ENCODE measurements around the gene CDK13. TPM values are rescaled to one million over a fixed set of nuclear protein-coding genes. Genes with fewer than 3 reads are reported as not detected.

The CDK13 gene
- total RNA-seq, 1 donor from 2014 or later: 45.3 TPM

GRCh38 chr7:39954694-39955093, 4.6 kb downstream of the CDK13 start:
- H3K9ac ChIP-seq (ENCODE audit: low read length): no peak overlapping the region
- Mint-ChIP-seq H3K27ac (ENCODE audit: unreplicated experiment) (no peak overlapping the region), H3K27me3 (ENCODE audit: low read depth, unreplicated experiment) (no peaks in the 10 kb centered on the region), H3K9me3 (ENCODE audit: unreplicated experiment) (peaks cover 2% of the 10 kb centered on the region), H3K36me3 (ENCODE audit: low read depth, unreplicated experiment) (peaks cover 5% of the 10 kb centered on the region), H3K4me1 (ENCODE audit: low read depth, unreplicated experiment) (peaks cover 6% of the 10 kb centered on the region), H3K4me3 (ENCODE audit: unreplicated experiment) (peak overlapping the region; percentile 42)
- no peaks in the 10 kb centered on the region for H3K27me3 ChIP-seq (ENCODE audit: insufficient read depth, low read length)
- H2AFZ ChIP-seq (ENCODE audit: low read depth, low read length): no peak overlapping the region
- H3K79me2 ChIP-seq (ENCODE audit: insufficient read depth, low read length): peaks cover 98% of the 10 kb centered on the region
- H3K4me1 ChIP-seq (ENCODE audit: insufficient read depth, low read length): peaks cover 10% of the 10 kb centered on the region
- H3K4me3 ChIP-seq (ENCODE audit: insufficient read depth, low read depth, low read length): no peak overlapping the region
- no peak overlapping the region for H3K27ac ChIP-seq (ENCODE audit: low read depth, low read length)
- FAIRE-seq: no peak
- no peak for DNase-seq (ENCODE audit: low read depth)
- H3K4me2 ChIP-seq (ENCODE audit: low read length): peak overlapping the region; percentile 97
- TF ChIP-seq CTCF (IDR thresholded peaks at IDR 0.05; ENCODE audit: insufficient read depth, low read depth, low read length): no peak
- no peak for TF ChIP-seq EZH2 (IDR thresholded peaks at IDR 0.05; ENCODE audit: insufficient read depth, low read length)
- H4K20me1 ChIP-seq (ENCODE audit: insufficient read depth, low read length): peaks cover 81% of the 10 kb centered on the region
- H3K36me3 ChIP-seq (ENCODE audit: insufficient read depth, low read length): no peaks in the 10 kb centered on the region
- no peaks in the 10 kb centered on the region for H3K9me3 ChIP-seq (ENCODE audit: insufficient read depth, low read depth, low read length)

GRCh38 chr7:39958038-39958437, 8.0 kb downstream of the CDK13 start:
- TF ChIP-seq CTCF (IDR thresholded peaks at IDR 0.05; ENCODE audit: insufficient read depth, low read depth, low read length) (no peak), EZH2 (IDR thresholded peaks at IDR 0.05; ENCODE audit: insufficient read depth, low read length) (no peak)
- no peak overlapping the region for H3K27ac Mint-ChIP-seq (ENCODE audit: unreplicated experiment)
- Histone ChIP-seq H3K9me3 (ENCODE audit: insufficient read depth, low read depth, low read length) (no peaks in the 10 kb centered on the region), H3K36me3 (ENCODE audit: insufficient read depth, low read length) (no peaks in the 10 kb centered on the region), H4K20me1 (ENCODE audit: insufficient read depth, low read length) (peaks cover 84% of the 10 kb centered on the region), H3K4me3 (ENCODE audit: insufficient read depth, low read depth, low read length) (no peak overlapping the region), H3K27ac (ENCODE audit: low read depth, low read length) (no peak overlapping the region), H3K4me2 (ENCODE audit: low read length) (no peak overlapping the region), H2AFZ (ENCODE audit: low read depth, low read length) (no peak overlapping the region), H3K4me1 (ENCODE audit: insufficient read depth, low read length) (peaks cover 10% of the 10 kb centered on the region), H3K79me2 (ENCODE audit: insufficient read depth, low read length) (peaks cover 91% of the 10 kb centered on the region), H3K27me3 (ENCODE audit: insufficient read depth, low read length) (no peaks in the 10 kb centered on the region), H3K9ac (ENCODE audit: low read length) (no peak overlapping the region)
- H3K9me3 Mint-ChIP-seq (ENCODE audit: unreplicated experiment): no peaks in the 10 kb centered on the region
- H3K36me3 Mint-ChIP-seq (ENCODE audit: low read depth, unreplicated experiment): no peaks in the 10 kb centered on the region
- H3K4me1 Mint-ChIP-seq (ENCODE audit: low read depth, unreplicated experiment): peaks cover 6% of the 10 kb centered on the region
- DNase-seq (ENCODE audit: low read depth): no peak
- H3K4me3 Mint-ChIP-seq (ENCODE audit: unreplicated experiment): no peak overlapping the region
- FAIRE-seq: no peak
- no peaks in the 10 kb centered on the region for H3K27me3 Mint-ChIP-seq (ENCODE audit: low read depth, unreplicated experiment)

DNA sequence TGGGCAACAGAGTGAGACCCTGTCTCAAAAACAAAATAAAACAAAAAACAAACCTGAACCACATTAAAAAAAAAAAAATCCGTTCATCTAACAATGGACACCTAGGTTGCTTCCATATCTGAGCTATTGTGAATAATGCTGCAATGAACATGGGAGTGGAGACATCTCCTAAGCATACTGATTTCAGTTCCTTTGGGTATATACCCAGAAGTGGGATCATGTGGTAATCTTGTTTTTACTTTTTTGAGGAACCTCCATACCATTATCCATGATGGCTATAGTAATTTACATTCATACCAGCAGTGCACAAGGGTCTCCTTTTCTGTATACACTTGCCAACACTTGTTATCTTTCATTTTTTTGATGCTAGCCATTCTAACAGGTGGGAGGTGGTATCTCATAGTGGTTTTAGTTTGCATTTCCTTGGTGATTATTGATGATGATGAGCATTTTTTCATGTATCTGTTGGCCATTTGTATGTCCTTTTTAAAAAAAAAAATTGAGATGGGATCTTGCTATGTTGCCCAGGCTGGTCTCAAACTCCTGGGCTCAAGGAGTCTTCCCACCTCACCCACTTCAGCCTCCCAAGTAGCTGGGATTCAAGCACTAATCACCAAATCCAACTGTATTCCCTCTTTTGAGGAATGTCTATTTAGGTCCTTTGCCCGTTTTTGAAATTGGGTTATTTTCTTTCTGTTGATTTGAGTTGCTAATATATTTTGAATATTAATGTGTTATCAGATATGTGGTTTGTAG, 17.5 kb downstream of the CDK13 start:
- Histone ChIP-seq H3K27ac (ENCODE audit: low read depth, low read length) (no peak overlapping the region), H3K79me2 (ENCODE audit: insufficient read depth, low read length) (peaks cover 74% of the 10 kb centered on the region), H3K4me2 (ENCODE audit: low read length) (no peak overlapping the region), H3K9me3 (ENCODE audit: insufficient read depth, low read depth, low read length) (no peaks in the 10 kb centered on the region), H2AFZ (ENCODE audit: low read depth, low read length) (no peak overlapping the region), H3K4me1 (ENCODE audit: insufficient read depth, low read length) (no peaks in the 10 kb centered on the region), H4K20me1 (ENCODE audit: insufficient read depth, low read length) (peaks cover 66% of the 10 kb centered on the region), H3K27me3 (ENCODE audit: insufficient read depth, low read length) (no peaks in the 10 kb centered on the region), H3K9ac (ENCODE audit: low read length) (no peak overlapping the region), H3K36me3 (ENCODE audit: insufficient read depth, low read length) (no peaks in the 10 kb centered on the region), H3K4me3 (ENCODE audit: insufficient read depth, low read depth, low read length) (no peak overlapping the region)
- DNase-seq (ENCODE audit: low read depth): no peak
- Mint-ChIP-seq H3K4me1 (ENCODE audit: low read depth, unreplicated experiment) (peaks cover 10% of the 10 kb centered on the region), H3K36me3 (ENCODE audit: low read depth, unreplicated experiment) (peaks cover 7% of the 10 kb centered on the region), H3K4me3 (ENCODE audit: unreplicated experiment) (no peak overlapping the region), H3K27me3 (ENCODE audit: low read depth, unreplicated experiment) (no peaks in the 10 kb centered on the region), H3K27ac (ENCODE audit: unreplicated experiment) (no peak overlapping the region), H3K9me3 (ENCODE audit: unreplicated experiment) (peaks cover 4% of the 10 kb centered on the region)
- TF ChIP-seq CTCF (IDR thresholded peaks at IDR 0.05; ENCODE audit: insufficient read depth, low read depth, low read length): no peak
- TF ChIP-seq EZH2 (IDR thresholded peaks at IDR 0.05; ENCODE audit: insufficient read depth, low read length): no peak
- no peak for FAIRE-seq

Data from astrocyte (in vitro differentiated cells and primary cell).